ENCODE results near the gene LGR6. TPM values are rescaled to one million over a fixed set of nuclear protein-coding genes. Genes with fewer than 3 reads are reported as not detected.

Gene LGR6
- total and polyA plus RNA-seq, 10 of the 15 experiments (the other 5 are each of a cell fraction or from before 2014, with no cell fraction given) = not detected

GRCh38 chr1:202287196-202287595 is 93.6 kb downstream of the LGR6 start:
- SMC1A ChIA-PET (ENCODE audit: uncharacterized antibody, unreplicated experiment) = interaction anchor here (1.2 kb wide), 1 partner anchor 34 kb away, joined by 3 read pairs; no protein-coding TSS in a partner anchor
- H3K4me2 ChIP-seq (ENCODE audit: control insufficient read depth, insufficient read depth) = no peak overlapping the region
- BruUV-seq (replicated peaks) = no TSS peak
- H3K4me3 ChIP-seq = no peak overlapping the region
- H2AFZ ChIP-seq (ENCODE audit: control insufficient read depth, low read depth, low read length) = no peak overlapping the region
- RAD21 ChIA-PET (ENCODE audit: unreplicated experiment) = no interaction called here
- DNase-seq (ENCODE audit: low read depth, low spot score) (no peak), ATAC-seq (no peak), FAIRE-seq (no peak)
- H3K27ac ChIP-seq (ENCODE audit: control insufficient read depth, insufficient read depth) = no peak overlapping the region
- CTCF ChIA-PET = interaction anchor here (1.1 kb wide), 1 partner anchor 97 kb away, joined by 3 read pairs; no protein-coding TSS in a partner anchor
- no peaks in the 10 kb centered on the region for H3K9me3 ChIP-seq (replicated peaks; ENCODE audit: control insufficient read depth, insufficient read depth, low read length)
- H3K27me3 ChIP-seq (replicated peaks in 1 of 2; ENCODE audit: control insufficient read depth in 2 of 2, insufficient read depth in 2 of 2, low read length in 1 of 2) = peaks cover 0 to 4% of the 10 kb centered on the region in 2 experiments; a peak in 2 of 4 replicates
- WGBS (ENCODE audit: insufficient coverage, insufficient replicate concordance, low lambda C conversion rate, missing lambda C conversion rate) = 80% methylated on average over 1 of the region's 1 CpG
- in situ Hi-C loops (cut with MboI) (no loop called here), intact Hi-C loops (cut with micrococcal nuclease; ENCODE audit: unreplicated experiment) (no loop called here)
- no peaks in the 10 kb centered on the region for H3K36me3 ChIP-seq (ENCODE audit: control insufficient read depth in 2 of 2, insufficient read depth in 2 of 2, low read length in 1 of 2)
- H4K20me1 ChIP-seq (ENCODE audit: control insufficient read depth, insufficient read depth) = no peaks in the 10 kb centered on the region
- no peak overlapping the region for H3K9ac ChIP-seq (ENCODE audit: control insufficient read depth, insufficient read depth, low read length)
- TF ChIP-seq IRF3 (IDR thresholded peaks at IDR 0.05) (no peak), YBX1 (IDR thresholded peaks at IDR 0.05) (no peak), POU2F2 (IDR thresholded peaks at IDR 0.05; ENCODE audit: borderline replicate concordance, low read depth, low read length) (no peak), TBL1XR1 (IDR thresholded peaks at IDR 0.05; ENCODE audit: low read depth, low read length) (no peak), JUND (IDR thresholded peaks at IDR 0.05; ENCODE audit: low read depth, low read length) (no peak), FOS (IDR thresholded peaks at IDR 0.05; ENCODE audit: borderline replicate concordance, extremely low read depth, insufficient read length) (no peak), HDGF (IDR thresholded peaks at IDR 0.05) (no peak), RB1 (IDR thresholded peaks at IDR 0.05; ENCODE audit: borderline replicate concordance) (no peak), SREBF2 (IDR thresholded peaks at IDR 0.05; ENCODE audit: low read length) (no peak)
- POLR2A ChIA-PET = no interaction called here
- H3K79me2 ChIP-seq (ENCODE audit: control insufficient read depth, insufficient read depth, low read length) = no peaks in the 10 kb centered on the region
- no peaks in the 10 kb centered on the region for H3K4me1 ChIP-seq (ENCODE audit: control insufficient read depth, insufficient read depth, low read length)
